Measurements from ENCODE around the gene KCNN3. TPM values are rescaled to one million over a fixed set of nuclear protein-coding genes. Genes with fewer than 3 reads are reported as not detected.
A peak's percentile ranks its signal among the peaks of the same experiment; 100 is the strongest.

The KCNN3 gene
- total RNA-seq, 2 donors from 2014 or later: 3.9 to 4.4 TPM

DNA sequence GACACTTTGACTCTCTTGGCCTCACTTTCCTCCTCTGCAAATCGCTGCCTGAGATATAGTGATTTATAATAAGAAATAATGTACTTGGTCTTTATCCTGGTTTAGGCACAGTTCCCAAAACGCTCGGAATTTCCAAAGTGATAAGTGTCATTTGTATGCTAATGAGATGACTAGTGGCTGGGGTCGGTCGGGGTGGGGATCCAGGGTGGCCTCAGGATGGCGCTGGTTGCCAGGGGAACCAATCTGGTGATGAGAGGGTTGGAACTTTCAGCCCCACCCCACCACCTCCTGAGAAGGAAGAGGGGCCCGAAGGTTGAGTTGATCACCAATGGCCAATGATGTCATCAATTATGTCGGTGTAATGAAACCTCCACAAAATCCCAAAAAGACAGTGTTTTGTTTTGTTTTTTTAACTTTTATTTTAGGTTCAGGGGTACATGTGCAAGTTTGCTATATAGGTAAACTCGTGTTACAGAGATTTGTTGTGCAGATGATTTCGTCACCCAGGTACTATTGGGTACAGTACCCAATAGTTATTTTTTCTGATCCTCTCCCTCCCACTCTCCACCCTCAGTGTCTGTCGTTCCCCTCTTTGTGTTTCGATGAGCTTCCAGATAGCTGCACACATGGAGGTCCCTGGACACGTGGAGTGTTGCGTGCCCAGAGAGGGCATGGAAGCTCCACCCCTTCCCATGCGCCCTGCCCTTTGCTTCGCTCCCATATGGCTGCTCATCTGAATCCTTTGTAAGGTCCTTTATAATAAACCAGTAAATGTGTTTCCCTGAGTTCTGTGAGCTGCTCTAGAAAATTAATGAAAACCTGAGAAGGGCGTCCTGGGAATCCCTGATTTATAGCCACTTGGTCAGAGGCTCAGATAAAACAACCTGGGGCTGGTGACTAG is 97.2 kb downstream of the KCNN3 start:
- H3K36me3 ChIP-seq: no peaks in the 10 kb centered on the region
- H3K9me3 ChIP-seq: no peaks in the 10 kb centered on the region
- H3K27ac ChIP-seq: no peak overlapping the region
- H3K27me3 ChIP-seq: no peaks in the 10 kb centered on the region
- TF ChIP-seq, protein P1, sequence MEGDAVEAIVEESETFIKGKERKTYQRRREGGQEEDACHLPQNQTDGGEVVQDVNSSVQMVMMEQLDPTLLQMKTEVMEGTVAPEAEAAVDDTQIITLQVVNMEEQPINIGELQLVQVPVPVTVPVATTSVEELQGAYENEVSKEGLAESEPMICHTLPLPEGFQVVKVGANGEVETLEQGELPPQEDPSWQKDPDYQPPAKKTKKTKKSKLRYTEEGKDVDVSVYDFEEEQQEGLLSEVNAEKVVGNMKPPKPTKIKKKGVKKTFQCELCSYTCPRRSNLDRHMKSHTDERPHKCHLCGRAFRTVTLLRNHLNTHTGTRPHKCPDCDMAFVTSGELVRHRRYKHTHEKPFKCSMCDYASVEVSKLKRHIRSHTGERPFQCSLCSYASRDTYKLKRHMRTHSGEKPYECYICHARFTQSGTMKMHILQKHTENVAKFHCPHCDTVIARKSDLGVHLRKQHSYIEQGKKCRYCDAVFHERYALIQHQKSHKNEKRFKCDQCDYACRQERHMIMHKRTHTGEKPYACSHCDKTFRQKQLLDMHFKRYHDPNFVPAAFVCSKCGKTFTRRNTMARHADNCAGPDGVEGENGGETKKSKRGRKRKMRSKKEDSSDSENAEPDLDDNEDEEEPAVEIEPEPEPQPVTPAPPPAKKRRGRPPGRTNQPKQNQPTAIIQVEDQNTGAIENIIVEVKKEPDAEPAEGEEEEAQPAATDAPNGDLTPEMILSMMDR (IDR thresholded peaks at IDR 0.05): no peak
- no peak overlapping the region for H3K4me3 ChIP-seq
- peaks cover 0 to 11% of the 10 kb centered on the region in 2 donors for H3K4me1 ChIP-seq
- no peak for DNase-seq (ENCODE audit: low spot score)

DNA sequence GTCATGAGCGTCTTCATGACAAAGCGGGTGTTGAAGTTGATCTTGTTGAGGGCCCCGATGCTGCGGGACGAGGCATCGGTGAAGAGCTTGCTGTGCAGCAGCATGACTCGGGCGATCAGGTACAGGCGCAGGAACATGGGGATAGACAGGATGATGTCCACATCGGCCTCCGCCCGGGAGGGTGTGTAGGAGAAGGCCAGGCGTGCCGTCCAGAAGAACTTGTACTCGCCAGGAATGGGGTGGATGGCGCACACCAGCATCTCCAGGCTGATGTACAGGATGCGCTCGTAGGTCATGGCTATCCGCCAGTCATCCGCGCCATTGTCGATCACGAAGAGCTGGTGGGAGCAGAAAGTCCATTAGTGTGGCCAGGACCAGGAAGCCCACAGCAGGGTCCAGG is 98.0 kb downstream of the KCNN3 start:
- DNase-seq (ENCODE audit: low spot score): no peak

DNA sequence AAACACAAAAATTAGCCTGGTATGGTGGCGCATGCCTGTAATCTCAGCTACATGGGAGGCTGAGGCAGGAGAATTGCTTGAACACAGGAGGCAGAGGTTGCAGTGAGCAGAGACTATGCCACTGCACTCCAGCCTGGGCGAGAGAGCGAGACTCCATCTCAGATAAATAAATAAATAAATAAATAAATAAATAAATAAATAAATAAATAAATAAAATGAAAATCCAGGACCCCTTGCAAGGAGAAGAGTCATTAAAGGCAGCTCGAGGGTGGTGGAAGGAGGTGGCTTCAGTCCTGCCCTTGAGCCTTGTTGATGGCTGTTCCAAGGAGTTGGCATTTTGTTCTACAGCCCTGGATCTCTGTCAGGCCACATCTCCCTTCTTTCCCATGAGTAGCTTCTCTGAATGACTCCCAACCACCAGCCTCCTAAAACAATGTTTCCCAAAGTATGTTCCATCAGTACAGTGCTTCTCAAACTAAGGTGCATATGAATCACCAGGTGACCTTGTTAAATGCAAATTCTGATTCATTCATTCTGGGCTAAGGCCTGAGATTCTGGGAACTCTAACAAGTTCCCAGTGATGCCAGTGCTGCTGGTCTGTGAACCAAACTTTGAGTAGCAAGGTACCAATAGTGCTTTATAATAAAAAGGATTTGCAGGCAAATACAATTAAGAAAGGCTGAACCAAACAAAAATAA is 99.0 kb downstream of the KCNN3 start:
- no peak overlapping the region for H3K27ac ChIP-seq
- H3K36me3 ChIP-seq: no peaks in the 10 kb centered on the region
- no peaks in the 10 kb centered on the region for H3K27me3 ChIP-seq
- no peaks in the 10 kb centered on the region for H3K9me3 ChIP-seq
- TF ChIP-seq, protein P1 (IDR thresholded peaks at IDR 0.05): no peak
- peaks cover 0 to 23% of the 10 kb centered on the region in 2 donors for H3K4me1 ChIP-seq
- DNase-seq (ENCODE audit: low spot score): no peak
- no peak overlapping the region for H3K4me3 ChIP-seq

More for the DNA sequence above, 98.0 kb downstream of the KCNN3 start:
- Histone ChIP-seq H3K9me3 (no peaks in the 10 kb centered on the region), H3K4me3 (no peak overlapping the region), H3K4me1 (peaks cover 0 to 19% of the 10 kb centered on the region in 2 donors), H3K27ac (no peak overlapping the region), H3K36me3 (no peaks in the 10 kb centered on the region), H3K27me3 (no peaks in the 10 kb centered on the region)
- TF ChIP-seq, protein P1 (IDR thresholded peaks at IDR 0.05): no peak

DNA sequence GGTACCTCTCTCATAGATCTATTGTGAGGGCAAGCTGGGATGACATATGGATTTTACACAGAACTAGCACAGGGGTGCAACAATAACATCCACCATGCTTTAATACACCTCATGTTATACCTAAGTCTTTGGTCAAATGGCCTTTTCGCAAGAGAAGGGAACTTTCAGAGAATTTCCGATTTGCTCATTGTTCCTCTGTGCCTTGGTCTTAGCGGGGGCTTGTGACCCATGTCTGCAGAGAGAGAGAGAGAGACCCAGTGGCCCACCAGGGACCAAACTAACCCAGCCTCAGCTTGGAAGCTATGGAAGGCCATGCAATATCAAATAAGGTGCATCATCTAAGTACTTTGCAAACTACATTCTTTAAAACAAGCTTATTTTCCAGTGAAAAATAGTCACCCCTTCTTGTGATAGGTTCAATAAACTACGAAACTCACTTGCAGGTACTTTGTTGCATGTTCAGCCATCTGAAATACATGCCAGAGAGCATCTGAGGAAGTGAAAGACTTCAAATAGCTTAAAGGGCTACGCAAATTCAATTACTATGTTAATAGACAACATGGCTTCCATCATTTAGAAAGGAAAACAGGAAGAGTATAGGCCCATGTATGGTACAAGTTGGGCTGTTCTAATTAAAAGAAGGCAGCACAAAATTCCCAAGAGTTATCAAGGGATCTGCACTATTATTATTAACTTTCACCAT is 100.7 kb downstream of the KCNN3 start:
- Histone ChIP-seq H3K36me3 (no peaks in the 10 kb centered on the region), H3K9me3 (no peaks in the 10 kb centered on the region), H3K4me1 (peaks cover 0 to 23% of the 10 kb centered on the region in 2 donors), H3K27me3 (no peaks in the 10 kb centered on the region), H3K4me3 (no peak overlapping the region), H3K27ac (no peak overlapping the region)
- DNase-seq (ENCODE audit: low spot score): no peak
- TF ChIP-seq, protein P1 (IDR thresholded peaks at IDR 0.05): no peak

DNA sequence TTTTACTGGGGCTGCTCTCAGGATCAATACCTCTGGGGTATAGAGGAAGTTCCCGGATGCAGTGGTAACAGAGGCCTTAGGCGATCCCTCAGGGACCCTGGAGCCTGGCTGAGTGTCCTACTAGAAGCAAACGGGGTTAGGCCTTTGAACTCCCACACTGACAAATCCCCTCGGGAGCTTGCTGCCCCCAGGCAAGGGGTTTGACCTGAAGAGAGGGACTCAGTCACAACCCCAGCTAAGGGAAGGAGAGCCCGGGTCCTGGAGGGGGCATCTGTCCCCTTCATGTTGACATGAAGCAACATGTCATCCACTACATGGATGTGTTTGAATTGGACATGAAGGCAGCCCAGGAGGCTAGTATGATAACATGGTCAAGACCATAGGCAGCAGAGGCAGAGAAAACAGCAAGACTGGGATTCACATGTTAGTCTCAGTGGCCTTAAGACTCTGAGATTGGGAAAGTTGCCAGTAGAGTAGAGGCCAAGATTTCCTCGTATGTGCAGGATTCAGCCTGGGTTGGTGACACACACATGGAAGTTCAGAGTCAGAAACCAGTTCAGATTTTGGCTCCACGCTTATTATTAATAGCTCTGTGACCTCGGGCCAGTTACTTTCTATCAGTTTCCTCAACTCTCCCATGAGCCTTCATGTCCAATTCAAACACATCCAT is 101.5 kb downstream of the KCNN3 start:
- Histone ChIP-seq H3K27ac (peak overlapping the region; percentile 18 to 46), H3K9me3 (no peaks in the 10 kb centered on the region), H3K4me3 (no peak overlapping the region), H3K27me3 (no peaks in the 10 kb centered on the region), H3K36me3 (no peaks in the 10 kb centered on the region), H3K4me1 (peaks cover 0 to 23% of the 10 kb centered on the region in 2 donors)
- DNase-seq (ENCODE audit: low spot score): no peak
- TF ChIP-seq, protein P1 (IDR thresholded peaks at IDR 0.05): no peak
